Measurements from ENCODE around the gene KIFAP3. TPM values are rescaled to one million over a fixed set of nuclear protein-coding genes. Genes with fewer than 3 reads are reported as not detected.

KIFAP3 gene
- total RNA-seq, 4 donors from 2014 or later = 32.7 to 41.0 (median 33.7) TPM

DNA sequence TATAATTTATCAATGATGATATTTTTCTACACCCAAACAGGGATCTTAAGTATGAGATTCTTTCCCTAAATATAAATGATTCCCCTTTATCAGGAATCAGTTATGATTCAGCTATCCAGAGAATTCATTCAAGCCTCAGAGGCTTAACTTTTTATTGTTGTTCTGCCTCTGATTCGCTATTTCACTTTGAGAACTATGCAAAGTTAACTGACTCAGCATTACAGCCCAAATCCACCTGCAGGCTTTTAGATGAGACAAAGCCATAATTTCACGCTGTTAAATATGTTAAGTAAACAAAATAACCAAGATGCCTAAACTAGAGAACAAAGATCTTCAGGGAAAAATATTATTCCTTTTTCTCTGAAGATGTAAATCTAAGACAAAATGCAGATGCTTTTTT lies 189.3 kb downstream of the KIFAP3 start:
- Histone ChIP-seq H3K4me3 (replicated peaks in 1 of 3) (no peak overlapping the region), H3K9me3 (no peaks in the 10 kb centered on the region), H3K36me3 (peaks cover 0 to 13% of the 10 kb centered on the region in 2 donors), H3K4me1 (peaks cover 0 to 8% of the 10 kb centered on the region in 2 donors), H3K27ac (no peak overlapping the region), H3K27me3 (no peaks in the 10 kb centered on the region)
- WGBS, 2 donors = 94 to 96% methylated on average over 2 of the region's 2 CpGs
- TF ChIP-seq, protein P1, sequence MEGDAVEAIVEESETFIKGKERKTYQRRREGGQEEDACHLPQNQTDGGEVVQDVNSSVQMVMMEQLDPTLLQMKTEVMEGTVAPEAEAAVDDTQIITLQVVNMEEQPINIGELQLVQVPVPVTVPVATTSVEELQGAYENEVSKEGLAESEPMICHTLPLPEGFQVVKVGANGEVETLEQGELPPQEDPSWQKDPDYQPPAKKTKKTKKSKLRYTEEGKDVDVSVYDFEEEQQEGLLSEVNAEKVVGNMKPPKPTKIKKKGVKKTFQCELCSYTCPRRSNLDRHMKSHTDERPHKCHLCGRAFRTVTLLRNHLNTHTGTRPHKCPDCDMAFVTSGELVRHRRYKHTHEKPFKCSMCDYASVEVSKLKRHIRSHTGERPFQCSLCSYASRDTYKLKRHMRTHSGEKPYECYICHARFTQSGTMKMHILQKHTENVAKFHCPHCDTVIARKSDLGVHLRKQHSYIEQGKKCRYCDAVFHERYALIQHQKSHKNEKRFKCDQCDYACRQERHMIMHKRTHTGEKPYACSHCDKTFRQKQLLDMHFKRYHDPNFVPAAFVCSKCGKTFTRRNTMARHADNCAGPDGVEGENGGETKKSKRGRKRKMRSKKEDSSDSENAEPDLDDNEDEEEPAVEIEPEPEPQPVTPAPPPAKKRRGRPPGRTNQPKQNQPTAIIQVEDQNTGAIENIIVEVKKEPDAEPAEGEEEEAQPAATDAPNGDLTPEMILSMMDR (IDR thresholded peaks at IDR 0.05) = no peak
- TF ChIP-seq POLR2A (IDR thresholded peaks at IDR 0.05) = no peak
- intact Hi-C loops (cut with DNase I) = no loop called here
- DNase-seq = no peak

DNA sequence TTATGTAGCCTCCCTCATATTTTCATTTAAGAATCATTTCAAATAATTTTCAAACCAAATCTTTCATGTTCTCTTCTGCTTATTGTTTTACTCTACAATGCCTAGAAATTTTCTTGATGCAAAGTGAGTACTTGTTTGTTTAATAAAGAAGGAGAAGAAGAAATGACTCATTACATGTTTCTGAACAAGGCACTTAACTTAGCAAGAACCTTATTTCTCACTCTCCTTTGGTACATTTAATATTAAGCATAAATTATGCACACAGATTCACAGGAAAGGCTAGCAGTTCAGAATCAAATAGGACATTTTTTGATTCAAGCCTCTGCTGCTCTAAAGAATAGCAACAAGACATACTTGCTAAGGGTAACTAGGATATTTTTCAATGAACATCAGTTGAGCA lies 189.9 kb downstream of the KIFAP3 start:
- Histone ChIP-seq H3K4me1 (peaks cover 0 to 2% of the 10 kb centered on the region in 2 donors), H3K27me3 (no peaks in the 10 kb centered on the region), H3K4me3 (replicated peaks in 1 of 3) (no peak overlapping the region), H3K9me3 (no peaks in the 10 kb centered on the region), H3K27ac (no peak overlapping the region), H3K36me3 (peaks cover 0 to 13% of the 10 kb centered on the region in 2 donors)
- intact Hi-C loops (cut with DNase I) = no loop called here
- no peak for TF ChIP-seq POLR2A (IDR thresholded peaks at IDR 0.05)
- TF ChIP-seq, protein P1 (IDR thresholded peaks at IDR 0.05) = no peak
- DNase-seq = no peak

DNA sequence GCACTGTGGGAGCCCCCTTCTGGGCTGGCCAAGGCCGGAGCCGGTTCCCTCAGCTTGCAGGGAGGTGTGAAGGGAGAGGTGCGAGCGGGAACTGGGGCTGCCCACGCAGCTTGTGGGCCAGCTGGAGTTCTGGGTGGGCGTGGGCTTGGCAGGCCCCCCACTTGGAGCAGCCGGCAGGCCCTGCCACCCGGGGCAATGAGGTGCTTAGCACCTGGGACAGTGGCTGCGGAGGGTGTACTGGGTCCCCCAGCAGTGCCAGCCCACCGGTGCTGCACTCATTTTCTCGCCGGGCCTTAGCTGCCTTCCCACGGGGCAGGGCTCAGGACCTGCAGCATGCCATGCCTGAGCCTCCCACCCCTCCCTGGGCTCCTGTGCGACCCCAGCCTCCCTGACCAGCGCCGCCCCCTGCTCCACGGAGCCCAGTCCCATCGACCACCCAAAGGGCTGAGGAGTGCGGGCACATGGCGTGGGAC lies 192.4 kb downstream of the KIFAP3 start:
- no peaks in the 10 kb centered on the region for H3K4me1 ChIP-seq
- intact Hi-C loops (cut with DNase I) = no loop called here
- no peak for DNase-seq
- H3K36me3 ChIP-seq = peaks cover 2 to 4% of the 10 kb centered on the region in 2 donors
- H3K27ac ChIP-seq = no peak overlapping the region
- TF ChIP-seq, protein P1 (IDR thresholded peaks at IDR 0.05) = no peak
- TF ChIP-seq POLR2A (IDR thresholded peaks at IDR 0.05) = no peak
- no peaks in the 10 kb centered on the region for H3K27me3 ChIP-seq
- 90 to 92% methylated on average over 5 of the region's 20 CpGs for WGBS, 2 donors
- H3K9me3 ChIP-seq = no peaks in the 10 kb centered on the region
- H3K4me3 ChIP-seq (replicated peaks in 1 of 3) = no peak overlapping the region

DNA sequence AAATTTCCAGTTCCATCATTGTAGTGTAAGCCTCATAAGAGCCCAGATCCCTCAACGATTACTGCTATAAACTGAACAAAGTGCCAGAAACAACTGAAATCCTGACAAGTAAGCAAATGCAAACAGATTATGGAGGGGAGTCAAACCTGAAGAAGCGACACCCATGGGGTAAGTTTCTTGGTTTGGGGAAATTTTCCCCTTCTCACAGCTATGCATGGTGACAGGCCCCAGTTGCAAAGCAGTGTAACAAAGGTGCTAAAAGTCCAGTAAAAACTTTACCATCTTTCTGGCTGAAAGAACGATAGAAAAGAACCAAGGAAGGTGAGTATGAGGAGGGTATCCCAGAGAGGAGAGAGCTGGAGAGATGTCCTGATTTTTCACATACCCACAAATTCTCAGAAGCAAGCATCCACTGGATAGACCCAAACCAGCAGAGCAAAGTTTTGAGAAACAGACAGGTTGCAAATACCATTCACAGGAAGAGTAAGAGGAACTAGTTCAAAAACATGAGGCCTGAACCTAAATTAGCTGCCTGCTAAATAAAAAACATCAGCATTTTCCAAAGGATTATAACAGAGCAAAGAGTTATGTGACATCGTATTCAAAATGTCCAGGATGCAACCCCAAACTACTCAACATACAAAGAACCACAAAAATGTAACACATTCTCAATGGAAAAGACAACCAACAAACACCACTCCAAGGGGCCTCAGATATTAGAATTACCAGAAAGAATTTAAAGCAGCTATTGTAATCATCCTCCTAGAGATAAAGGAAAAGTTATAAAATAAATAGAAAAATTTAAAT lies 195.3 kb downstream of the KIFAP3 start:
- TF ChIP-seq, protein P1 (IDR thresholded peaks at IDR 0.05) = no peak
- TF ChIP-seq POLR2A (IDR thresholded peaks at IDR 0.05) = no peak
- intact Hi-C loops (cut with DNase I) = no loop called here
- DNase-seq = no peak
- H3K9me3 ChIP-seq = no peaks in the 10 kb centered on the region
- H3K4me1 ChIP-seq = no peaks in the 10 kb centered on the region
- peaks cover 17 to 22% of the 10 kb centered on the region in 2 donors for H3K36me3 ChIP-seq
- no peak overlapping the region for H3K4me3 ChIP-seq (replicated peaks in 1 of 3)
- H3K27me3 ChIP-seq = no peaks in the 10 kb centered on the region
- 85 to 91% methylated on average over 4 of the region's 4 CpGs for WGBS, 2 donors
- H3K27ac ChIP-seq = no peak overlapping the region

DNA sequence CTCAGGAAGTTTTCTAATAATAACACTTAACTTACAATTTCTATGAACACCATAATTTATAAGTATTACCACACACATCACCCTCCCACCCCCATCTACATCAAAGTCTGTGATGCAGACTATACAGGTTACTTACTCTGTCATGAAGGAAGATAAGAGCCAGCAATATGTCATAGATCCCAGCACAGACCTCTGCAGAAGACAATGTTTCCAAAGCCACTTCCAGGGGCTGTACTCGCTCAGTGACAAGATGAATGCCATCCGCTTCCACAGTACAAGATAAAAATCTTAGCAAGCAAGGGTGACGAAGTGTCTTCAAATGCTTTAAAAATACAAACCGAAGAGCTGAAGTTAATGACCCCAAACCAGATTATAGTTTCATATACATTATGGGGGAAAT lies 196.0 kb downstream of the KIFAP3 start:
- no peaks in the 10 kb centered on the region for H3K9me3 ChIP-seq
- H3K27me3 ChIP-seq = no peaks in the 10 kb centered on the region
- H3K4me1 ChIP-seq = no peaks in the 10 kb centered on the region
- TF ChIP-seq POLR2A (IDR thresholded peaks at IDR 0.05) = no peak
- TF ChIP-seq, protein P1 (IDR thresholded peaks at IDR 0.05) = no peak
- H3K4me3 ChIP-seq (replicated peaks in 1 of 3) = no peak overlapping the region
- 91% methylated on average over 4 of the region's 4 CpGs for WGBS, 2 donors
- H3K27ac ChIP-seq = no peak overlapping the region
- H3K36me3 ChIP-seq = peaks cover 23 to 28% of the 10 kb centered on the region in 2 donors
- no peak for DNase-seq
- intact Hi-C loops (cut with DNase I) = no loop called here

Measured in thyroid gland (tissue), 4 donors.